Stimulated activated naive CD8-positive, alpha-beta T cell treated with anti-CD3 and anti-CD28 coated beads, Interleukin-15, Interleukin-2, amounts not matched to agents 100 ng/mL and 50 ng/mL, for 24 hours (primary cell): ENCODE data around the gene CPLX3.

ENCODE experiments used
- H3K27ac Mint-ChIP-seq: one replicate; pipeline ENCODE4 v1.8.0; 2021; ENCODE audit warnings: mild to moderate bottlenecking, mixed read lengths
- H3K27me3 Mint-ChIP-seq: one replicate; pipeline ENCODE4 v1.8.0; 2021; ENCODE audit warnings: mixed read lengths
- H3K36me3 Mint-ChIP-seq: one replicate; pipeline ENCODE4 v1.8.0; 2021; ENCODE audit warnings: low read depth, mixed read lengths
- H3K4me1 Mint-ChIP-seq: one replicate; pipeline ENCODE4 v1.8.0; 2021; ENCODE audit warnings: low read depth, mixed read lengths
- H3K4me3 Mint-ChIP-seq: one replicate; pipeline ENCODE4 v1.8.0; 2021; ENCODE audit warnings: mild to moderate bottlenecking, mixed read lengths
- H3K9me3 Mint-ChIP-seq: one replicate; pipeline ENCODE4 v1.8.0; 2021; ENCODE audit warnings: mixed read lengths

The CPLX3 gene

GRCh38 chr15:74838746-74839525, 12.5 kb downstream of the CPLX3 start:
- H3K27ac Mint-ChIP-seq = no peak overlapping the region
- H3K4me1 Mint-ChIP-seq = peaks cover 28% of the 10 kb centered on the region
- no peaks in the 10 kb centered on the region for H3K27me3 Mint-ChIP-seq
- H3K9me3 Mint-ChIP-seq = no peaks in the 10 kb centered on the region
- peaks cover 11% of the 10 kb centered on the region for H3K36me3 Mint-ChIP-seq
- H3K4me3 Mint-ChIP-seq = no peak overlapping the region

DNA sequence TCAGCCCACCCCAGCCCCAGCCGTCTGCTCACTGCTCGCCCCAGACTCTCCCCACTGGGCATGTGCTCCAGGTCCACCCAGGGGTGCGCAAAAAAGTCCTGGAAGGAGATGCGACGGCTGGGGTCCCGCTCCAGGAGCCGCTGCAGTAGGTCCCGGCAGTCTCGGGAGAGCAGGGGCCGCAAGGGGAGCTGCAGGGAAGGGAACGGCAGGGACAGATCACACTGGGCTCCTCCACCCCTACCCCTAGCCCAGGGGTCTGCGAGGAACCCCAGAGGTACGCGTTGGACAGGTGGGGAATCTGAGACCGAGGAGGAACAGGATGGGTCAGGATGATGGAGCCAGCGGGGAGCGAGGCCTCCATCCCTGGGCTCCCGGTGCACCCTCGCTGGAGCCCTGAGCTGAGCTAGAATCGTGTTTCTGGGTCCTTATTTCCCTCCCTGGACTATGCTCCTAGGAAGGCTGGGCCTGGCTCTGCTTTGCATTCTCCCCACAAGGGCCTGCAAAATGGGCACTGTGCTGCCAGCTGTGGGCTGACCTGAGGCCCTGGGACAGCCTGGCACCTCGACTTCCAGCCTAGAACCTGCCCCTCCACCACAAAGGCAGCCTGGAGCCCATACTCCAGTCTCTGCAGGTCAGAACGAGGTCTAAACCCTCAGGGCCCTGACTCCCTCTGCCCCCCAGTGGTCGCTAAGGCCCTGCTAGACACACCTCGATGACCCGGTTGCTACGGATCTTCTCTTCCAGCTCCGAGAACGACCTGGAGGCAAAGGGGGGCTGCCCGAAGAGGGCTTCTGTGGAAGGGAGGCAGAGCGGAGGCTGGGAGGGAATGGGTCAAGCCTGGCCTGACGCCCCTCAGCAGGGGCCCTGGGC, 13.3 kb downstream of the CPLX3 start:
- Mint-ChIP-seq H3K4me1 (peaks cover 36% of the 10 kb centered on the region), H3K36me3 (peaks cover 14% of the 10 kb centered on the region), H3K4me3 (no peak overlapping the region)

DNA sequence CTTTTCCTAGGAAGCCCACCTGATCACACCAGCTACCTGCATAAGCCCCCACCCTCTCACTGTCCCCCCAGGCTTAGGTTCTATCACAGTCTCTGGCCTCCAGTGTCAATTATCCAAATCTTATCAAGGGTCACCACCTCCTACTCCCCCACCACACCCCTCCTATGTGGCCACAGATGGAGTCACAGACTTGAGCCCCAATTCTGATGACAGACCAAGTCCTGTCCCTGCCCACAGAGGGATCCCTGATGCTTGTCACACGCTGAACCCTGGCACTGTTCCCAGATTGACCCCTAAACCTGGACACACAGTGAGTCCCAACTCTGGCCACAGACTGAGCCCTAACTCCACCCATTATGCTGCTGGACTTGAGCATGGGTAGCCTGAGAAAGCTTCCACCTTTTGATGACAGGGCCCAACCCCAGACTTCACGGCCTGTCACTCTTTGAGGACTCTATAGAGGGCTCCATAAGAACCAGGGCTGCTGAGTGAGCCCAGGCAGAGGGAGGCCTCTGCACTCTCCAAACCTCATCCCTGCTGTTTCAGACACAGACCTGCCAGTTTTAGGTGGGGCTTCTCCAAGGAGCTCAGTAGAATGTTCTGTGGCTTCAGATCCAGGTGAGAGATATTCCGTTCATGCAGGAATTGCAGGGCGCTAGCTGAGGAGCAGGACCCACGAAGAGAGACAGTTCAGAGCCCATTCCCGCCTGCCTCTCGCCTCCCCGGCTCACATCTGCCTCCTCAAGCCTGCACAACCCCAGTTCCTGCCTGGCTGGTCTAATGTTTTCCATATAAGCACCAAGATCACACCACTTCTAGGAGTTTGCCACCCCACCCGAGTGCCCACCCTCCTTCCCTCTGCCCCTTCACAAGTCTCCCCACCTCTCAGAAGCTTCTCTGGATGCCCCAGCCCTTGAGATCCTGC, 14.7 kb downstream of the CPLX3 start:
- peaks cover 50% of the 10 kb centered on the region for H3K4me1 Mint-ChIP-seq
- H3K4me3 Mint-ChIP-seq = peak overlapping the region; percentile 92
- H3K9me3 Mint-ChIP-seq = no peaks in the 10 kb centered on the region
- peak overlapping the region; percentile 71 for H3K27ac Mint-ChIP-seq
- H3K36me3 Mint-ChIP-seq = peaks cover 23% of the 10 kb centered on the region
- H3K27me3 Mint-ChIP-seq = no peaks in the 10 kb centered on the region

More for the DNA sequence above, 13.3 kb downstream of the CPLX3 start:
- H3K27me3 Mint-ChIP-seq = no peaks in the 10 kb centered on the region
- H3K27ac Mint-ChIP-seq = no peak overlapping the region
- no peaks in the 10 kb centered on the region for H3K9me3 Mint-ChIP-seq

- peak overlapping the region; percentile 71 for H3K27ac Mint-ChIP-seq
- H3K9me3 Mint-ChIP-seq = no peaks in the 10 kb centered on the region
- H3K27me3 Mint-ChIP-seq = no peaks in the 10 kb centered on the region
- peak overlapping the region; percentile 92 for H3K4me3 Mint-ChIP-seq
- H3K36me3 Mint-ChIP-seq = peaks cover 27% of the 10 kb centered on the region
- H3K4me1 Mint-ChIP-seq = peaks cover 52% of the 10 kb centered on the region
These were observed 15.5 kb downstream of the CPLX3 start for GRCh38 chr15:74841891-74842373.

- Mint-ChIP-seq H3K4me1 (peaks cover 52% of the 10 kb centered on the region), H3K9me3 (no peaks in the 10 kb centered on the region), H3K36me3 (peaks cover 31% of the 10 kb centered on the region), H3K4me3 (peak within 1 kb of the TSS; percentile 92), H3K27ac (peak within 1 kb of the TSS; percentile 95), H3K27me3 (no peaks in the 10 kb centered on the region)
These were observed 16.4 kb downstream of the CPLX3 start, which contains the start of gene ULK3 for GRCh38 chr15:74842581-74843444. Gene ULK3, minus strand, starts transcription at chr15:74843156. Its CDS starts 51 bp downstream, at chr15:74843105.

- Mint-ChIP-seq H3K4me1 (peaks cover 52% of the 10 kb centered on the region), H3K36me3 (peaks cover 34% of the 10 kb centered on the region), H3K27ac (peak overlapping the region; percentile 95), H3K4me3 (peak overlapping the region; percentile 87), H3K27me3 (no peaks in the 10 kb centered on the region), H3K9me3 (no peaks in the 10 kb centered on the region)
These were observed 17.0 kb downstream of the CPLX3 start for GRCh38 chr15:74843445-74843828.

- Mint-ChIP-seq H3K4me1 (peaks cover 52% of the 10 kb centered on the region), H3K36me3 (peaks cover 38% of the 10 kb centered on the region), H3K27ac (peak overlapping the region; percentile 95), H3K4me3 (peak overlapping the region; percentile 87), H3K27me3 (no peaks in the 10 kb centered on the region), H3K9me3 (no peaks in the 10 kb centered on the region)
These were observed 17.5 kb downstream of the CPLX3 start for GRCh38 chr15:74843891-74844299.

DNA sequence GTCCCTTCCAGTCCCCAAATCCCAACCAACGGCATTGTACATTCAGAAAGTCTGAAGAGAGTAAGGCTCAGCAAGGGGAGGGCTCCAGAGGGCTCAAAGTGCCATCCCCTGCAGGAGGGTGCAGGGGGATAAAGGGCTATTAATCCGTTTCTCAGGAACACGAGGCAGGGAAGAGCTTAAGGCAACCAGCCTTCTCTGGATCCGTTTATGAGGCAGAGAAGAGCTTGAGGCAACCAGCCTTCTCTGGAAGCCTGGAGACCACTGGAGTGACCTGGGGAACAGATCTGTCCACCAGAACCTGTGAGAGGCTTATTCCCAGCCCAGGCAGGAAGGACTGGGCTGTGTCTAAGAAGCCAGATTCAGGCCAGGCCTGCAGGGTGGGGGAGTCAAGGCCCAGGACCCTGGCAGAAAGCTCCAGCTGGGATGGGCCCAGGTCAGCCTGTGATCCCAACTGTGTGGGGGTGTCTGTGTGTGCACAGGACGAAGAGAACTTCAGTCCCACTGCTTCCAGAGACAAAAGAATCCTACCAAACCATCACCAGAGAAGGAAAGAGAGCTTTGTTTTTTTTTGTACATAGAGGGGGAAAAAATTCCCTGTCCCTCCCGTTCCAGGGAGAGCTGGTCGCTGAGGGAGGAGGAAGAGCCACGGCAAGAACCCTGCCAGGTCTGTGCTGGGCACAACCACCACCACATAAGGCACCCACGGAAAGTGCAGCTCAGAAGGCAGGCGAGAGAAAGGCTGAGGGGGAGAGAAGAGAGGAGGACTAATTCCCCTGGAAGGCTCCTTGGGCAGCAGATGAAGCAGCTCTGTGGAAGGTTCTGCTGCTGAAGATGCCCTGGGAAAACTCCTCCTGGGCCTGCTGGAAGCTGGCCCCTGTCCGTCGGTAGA, 18.1 kb downstream of the CPLX3 start:
- Mint-ChIP-seq H3K36me3 (peaks cover 41% of the 10 kb centered on the region), H3K27me3 (no peaks in the 10 kb centered on the region), H3K9me3 (no peaks in the 10 kb centered on the region), H3K4me1 (peaks cover 52% of the 10 kb centered on the region), H3K27ac (peak overlapping the region; percentile 95), H3K4me3 (peak overlapping the region; percentile 37)

DNA sequence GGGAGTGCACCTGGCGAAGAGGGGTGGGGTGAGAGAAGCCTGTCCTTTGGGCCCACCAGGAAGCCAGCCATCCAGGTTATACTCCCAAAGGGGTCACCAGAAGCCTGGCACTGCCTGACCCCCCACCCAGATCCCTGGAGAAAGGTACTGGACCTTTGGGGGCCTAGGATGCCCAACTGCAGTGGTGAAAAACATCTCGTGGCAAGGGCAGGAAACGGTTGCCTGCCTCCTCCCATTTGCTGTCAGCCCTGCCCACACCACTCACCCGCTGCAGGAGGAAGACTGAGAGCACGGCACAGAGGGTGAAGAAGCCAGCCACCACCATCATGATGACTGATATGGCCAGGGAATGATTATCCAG, 18.8 kb downstream of the CPLX3 start:
- peaks cover 45% of the 10 kb centered on the region for H3K36me3 Mint-ChIP-seq
- peak overlapping the region; percentile 37 for H3K4me3 Mint-ChIP-seq

GRCh38 chr15:74845581-74845980, 19.2 kb downstream of the CPLX3 start:
- Mint-ChIP-seq H3K4me1 (peaks cover 51% of the 10 kb centered on the region), H3K27ac (peak overlapping the region; percentile 95), H3K27me3 (no peaks in the 10 kb centered on the region)

More for the DNA sequence above, 18.8 kb downstream of the CPLX3 start:
- Mint-ChIP-seq H3K27me3 (no peaks in the 10 kb centered on the region), H3K27ac (peak overlapping the region; percentile 95), H3K4me1 (peaks cover 52% of the 10 kb centered on the region), H3K9me3 (no peaks in the 10 kb centered on the region)

GRCh38 chr15:74847432-74847831, 21.0 kb downstream of the CPLX3 start:
- Mint-ChIP-seq H3K27ac (no peak overlapping the region), H3K9me3 (no peaks in the 10 kb centered on the region), H3K4me3 (no peak overlapping the region), H3K36me3 (peaks cover 34% of the 10 kb centered on the region), H3K27me3 (no peaks in the 10 kb centered on the region), H3K4me1 (peaks cover 33% of the 10 kb centered on the region)

More at GRCh38 chr15:74845581-74845980, 19.2 kb downstream of the CPLX3 start:
- H3K36me3 Mint-ChIP-seq = peaks cover 45% of the 10 kb centered on the region
- H3K9me3 Mint-ChIP-seq = no peaks in the 10 kb centered on the region
- H3K4me3 Mint-ChIP-seq = peak overlapping the region; percentile 37

DNA sequence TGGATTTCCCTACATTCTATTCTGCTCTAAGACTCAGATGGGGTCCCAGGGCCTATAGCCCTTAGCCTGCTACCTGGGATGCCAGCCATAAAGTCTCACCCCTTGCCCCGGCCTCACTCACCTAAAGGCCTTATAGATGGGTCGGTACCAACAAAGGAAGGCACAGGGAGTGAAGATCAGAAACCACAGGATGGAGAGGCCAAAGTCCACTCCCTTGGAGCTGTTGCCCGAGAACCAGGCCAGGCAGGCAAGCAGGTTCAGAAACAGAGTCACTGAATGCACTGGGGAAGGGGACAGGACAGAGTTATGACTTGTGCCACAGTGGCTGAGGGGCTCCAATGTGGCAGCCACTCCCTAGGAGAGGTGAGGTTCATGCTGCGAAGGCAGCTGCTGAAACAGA, 24.0 kb downstream of the CPLX3 start:
- H3K36me3 Mint-ChIP-seq = peaks cover 34% of the 10 kb centered on the region
- H3K27ac Mint-ChIP-seq = no peak overlapping the region
- peaks cover 9% of the 10 kb centered on the region for H3K4me1 Mint-ChIP-seq
- no peaks in the 10 kb centered on the region for H3K27me3 Mint-ChIP-seq
- no peak overlapping the region for H3K4me3 Mint-ChIP-seq
- H3K9me3 Mint-ChIP-seq = no peaks in the 10 kb centered on the region

DNA sequence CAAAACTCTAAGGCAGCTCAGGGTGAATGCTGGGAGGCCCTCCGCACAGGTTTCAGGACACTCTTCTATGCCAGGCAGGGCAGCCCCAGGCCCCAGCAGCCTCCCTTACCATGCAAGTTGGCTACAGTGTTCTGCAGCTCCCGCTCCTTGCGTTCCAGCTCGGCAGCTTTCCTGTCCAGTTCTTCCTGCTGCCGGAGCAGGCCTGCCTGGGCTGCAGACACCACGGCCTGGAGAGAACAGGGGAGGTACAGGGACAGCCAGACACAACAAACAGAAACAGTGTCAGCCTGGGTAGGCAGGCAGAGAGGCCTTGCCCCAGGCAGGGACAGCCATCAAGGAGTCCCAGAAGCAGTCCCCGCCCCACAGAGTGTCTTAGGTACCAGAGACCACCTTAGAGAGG, 25.5 kb downstream of the CPLX3 start:
- Mint-ChIP-seq H3K27ac (no peak overlapping the region), H3K9me3 (no peaks in the 10 kb centered on the region), H3K27me3 (no peaks in the 10 kb centered on the region), H3K36me3 (peaks cover 27% of the 10 kb centered on the region), H3K4me1 (peaks cover 8% of the 10 kb centered on the region), H3K4me3 (no peak overlapping the region)
